H1 (cell line): ENCODE results near the gene FAM53B. TPM values are rescaled to one million over a fixed set of nuclear protein-coding genes. Genes with fewer than 3 reads are reported as not detected.

ENCODE experiments used
- CTCF ChIA-PET: fragments of 300-600 bp; sonication (Branson Sonifier 250); formaldehyde crosslinking; loops from one replicate; lab custom pipeline; 2021; ENCODE audit not compliant: partially characterized antibody; lab: Charles Lee
- POLR2A ChIA-PET: fragments of 300-600 bp; sonication (Branson Sonifier 250); formaldehyde crosslinking; loops from one replicate; lab custom pipeline; 2021; ENCODE audit warnings: inconsistent platforms; ENCODE audit not compliant: partially characterized antibody; lab: Charles Lee
- DNase-seq, 2 experiments: peaks; one replicate each; pipeline versions ENCODE4 v3.0.0 to v3.0.0-alpha.2; 2010 to 2022; ENCODE audit warnings: low spot score in 2 of 2, low read depth in 1 of 2, mixed read lengths in 1 of 2
- FAIRE-seq: peaks from 2 replicates; lab custom pipeline; 2011; peaks lifted over from hg19 to GRCh38; lab: Jason Lieb, UNC
- H2AFZ ChIP-seq: 2 replicates; pipeline ENCODE4 v1.8.1; 2012; ENCODE audit warnings: low read length, inconsistent platforms
- H2AK5ac ChIP-seq: 2 replicates; pipeline ENCODE4 v1.6.1; 2013; ENCODE audit warnings: low read depth, low read length
- H2BK120ac ChIP-seq: replicated peaks from 2 replicates; pipeline ENCODE3; 2013; ENCODE audit warnings: low read depth, low read length, inconsistent platforms
- H2BK12ac ChIP-seq: 2 replicates; pipeline ENCODE4 v1.6.1; 2013; ENCODE audit warnings: low read depth, low read length
- H2BK15ac ChIP-seq: 2 replicates; pipeline ENCODE4 v1.6.1; 2013; ENCODE audit warnings: low read length
- H2BK20ac ChIP-seq: 2 replicates; pipeline ENCODE4 v1.6.1; 2013; ENCODE audit warnings: low read length
- H2BK5ac ChIP-seq: 2 replicates; pipeline ENCODE4 v1.6.1; 2013; ENCODE audit warnings: low read depth, low read length
- H3K14ac ChIP-seq: 2 replicates; pipeline ENCODE4 v1.6.1; 2013; ENCODE audit warnings: inconsistent platforms; ENCODE audit not compliant: insufficient read length
- H3K18ac ChIP-seq: 2 replicates; pipeline ENCODE4 v1.6.1; 2013; ENCODE audit warnings: low read length; ENCODE audit errors: extremely low read depth
- H3K23ac ChIP-seq: 2 replicates; pipeline ENCODE4 v1.6.1; 2013; ENCODE audit warnings: inconsistent platforms; ENCODE audit not compliant: insufficient read length
- H3K23me2 ChIP-seq: 2 replicates; pipeline ENCODE4 v1.6.1; 2013; ENCODE audit warnings: low read depth, low read length
- H3K27ac ChIP-seq: 2 replicates; pipeline ENCODE4 v1.6.1; 2011; ENCODE audit warnings: low read depth, low read length, inconsistent platforms
- H3K27me3 ChIP-seq, 4 experiments: replicated peaks in 1 of 4; 1 replicate in 1 of 4; 2 replicates in 3 of 4; pipeline versions ENCODE4 v1.6.1 to v1.8.1; 2011 to 2013; ENCODE audit warnings: low read length in 3 of 4, mild to moderate bottlenecking in 3 of 4, inconsistent platforms in 2 of 4, mixed read lengths in 2 of 4, moderate library complexity in 1 of 4; ENCODE audit not compliant: control insufficient read depth in 3 of 4, insufficient read depth in 3 of 4; ENCODE audit errors: extremely low read depth in 1 of 4
- H3K36me3 ChIP-seq, 4 experiments: 2 replicates each; pipeline versions ENCODE4 v1.6.1 to v1.8.1; 2011 to 2013; ENCODE audit warnings: mild to moderate bottlenecking in 4 of 4, low read length in 3 of 4, moderate library complexity in 2 of 4, control low read depth in 1 of 4, inconsistent platforms in 1 of 4; ENCODE audit not compliant: insufficient read depth in 4 of 4, control insufficient read depth in 2 of 4
- H3K4ac ChIP-seq: replicated peaks from 2 replicates; pipeline ENCODE3; 2013; ENCODE audit warnings: low read length, low read depth, mixed read lengths, inconsistent platforms; ENCODE audit not compliant: insufficient read length
- H3K4me1 ChIP-seq, 4 experiments: replicated peaks in 1 of 4; 1 replicate in 1 of 4; 2 replicates in 3 of 4; pipeline versions ENCODE4 v1.6.1 to v1.8.1; 2011 to 2013; ENCODE audit warnings: low read length in 3 of 4, inconsistent platforms in 2 of 4, mixed read lengths in 1 of 4; ENCODE audit not compliant: insufficient read depth in 4 of 4, control insufficient read depth in 3 of 4
- H3K4me2 ChIP-seq, 2 experiments: 2 replicates each; pipeline versions ENCODE4 v1.6.1 to v1.8.1; 2011 to 2013; ENCODE audit warnings: low read depth in 2 of 2, low read length in 2 of 2, control low read depth in 1 of 2, inconsistent platforms in 1 of 2, mild to moderate bottlenecking in 1 of 2; ENCODE audit not compliant: insufficient read depth in 1 of 2
- H3K4me3 ChIP-seq, 4 experiments: fragments of 200-600, 300-600 bp in 1 of 4; sonication (generic), shearing (Covaris generic), sonication (Bioruptor Twin) in 1 of 4; 2 replicates each; pipeline versions ENCODE4 v1.5.1 to v1.8.1; 2011 to 2016; ENCODE audit warnings: low read length in 4 of 4, low read depth in 3 of 4, control low read depth in 2 of 4, inconsistent platforms in 2 of 4, mild to moderate bottlenecking in 2 of 4, mixed read lengths in 1 of 4, moderate library complexity in 1 of 4; ENCODE audit not compliant: insufficient read depth in 2 of 4; ENCODE audit errors: extremely low read depth in 1 of 4
- H3K56ac ChIP-seq: replicated peaks from 2 replicates; pipeline ENCODE3; 2013; ENCODE audit warnings: low read depth, mild to moderate bottlenecking, mixed read lengths, low read length, inconsistent platforms; ENCODE audit not compliant: insufficient read length
- H3K79me1 ChIP-seq: 2 replicates; pipeline ENCODE4 v1.6.1; 2013; ENCODE audit warnings: low read depth, low read length, control low read depth
- H3K79me2 ChIP-seq, 2 experiments: 2 replicates each; pipeline versions ENCODE4 v1.6.1 to v1.8.1; 2012 to 2013; ENCODE audit warnings: low read length in 2 of 2, mild to moderate bottlenecking in 2 of 2, inconsistent platforms in 1 of 2; ENCODE audit not compliant: insufficient read depth in 2 of 2, control insufficient read depth in 1 of 2
- H3K9ac ChIP-seq, 4 experiments: replicated peaks in 1 of 4; 1 replicate in 1 of 4; 2 replicates in 3 of 4; pipeline versions ENCODE4 v1.6.1 to v1.8.1; 2011 to 2013; ENCODE audit warnings: low read depth in 3 of 4, low read length in 3 of 4, control low read depth in 2 of 4, mild to moderate bottlenecking in 2 of 4, moderate library complexity in 2 of 4, inconsistent platforms in 1 of 4; ENCODE audit errors: extremely low read depth in 1 of 4
- H3K9me3 ChIP-seq, 2 experiments: 2 replicates each; pipeline versions ENCODE4 v1.6.1 to v1.8.1; 2012 to 2013; ENCODE audit warnings: mild to moderate bottlenecking in 2 of 2, moderate library complexity in 2 of 2, control low read depth in 1 of 2, inconsistent platforms in 1 of 2, low read depth in 1 of 2, low read length in 1 of 2, mixed read lengths in 1 of 2; ENCODE audit not compliant: insufficient read depth in 2 of 2
- H4K20me1 ChIP-seq, 2 experiments: replicated peaks in 1 of 2; 2 replicates each; pipeline versions ENCODE3 to v1.8.1; 2011 to 2013; ENCODE audit warnings: inconsistent platforms in 2 of 2, low read length in 2 of 2, mild to moderate bottlenecking in 1 of 2; ENCODE audit not compliant: insufficient read depth in 2 of 2, control insufficient read depth in 1 of 2
- H4K5ac ChIP-seq: 2 replicates; pipeline ENCODE4 v1.6.1; 2013; ENCODE audit warnings: low read length, low read depth, mixed read lengths, inconsistent platforms; ENCODE audit not compliant: insufficient read length
- H4K8ac ChIP-seq: 2 replicates; pipeline ENCODE4 v1.8.0; 2013; ENCODE audit warnings: mild to moderate bottlenecking, moderate library complexity, low read length, inconsistent platforms; ENCODE audit not compliant: insufficient read depth; ENCODE audit errors: extremely low read depth
- H4K91ac ChIP-seq: replicated peaks from 2 replicates; pipeline ENCODE3; 2013; ENCODE audit warnings: low read length, mixed read lengths, inconsistent platforms; ENCODE audit not compliant: insufficient read length
- CBX5 ChIP-seq: fragments of 300-800, 300-1000 bp; sonication (generic); IDR thresholded peaks from 2 replicates; pipeline ENCODE4 v1.7.1; 2016; ENCODE audit warnings: antibody characterized with exemption, low read length, low read depth
- CHD1 ChIP-seq: IDR thresholded peaks from 2 replicates; pipeline ENCODE4 v1.6.1; 2012; ENCODE audit warnings: low read depth, low read length, improper control_type of control experiment
- CTBP2 ChIP-seq: IDR thresholded peaks from 2 replicates; pipeline ENCODE4 v1.7.0; 2011; ENCODE audit warnings: borderline replicate concordance, mild to moderate bottlenecking, moderate library complexity, mixed read lengths, low read length; ENCODE audit not compliant: insufficient read depth, insufficient read length
- EGR1 ChIP-seq: IDR thresholded peaks from 2 replicates; pipeline ENCODE4 v1.6.1; 2011; ENCODE audit warnings: low read depth, low read length, borderline replicate concordance
- RAD21 ChIP-seq, 2 experiments: IDR thresholded peaks in 1 of 2; conservative IDR thresholded peaks in 1 of 2; 2 replicates each; pipeline ENCODE4 v1.6.1; 2011; ENCODE audit warnings: low read depth in 2 of 2, low read length in 2 of 2, improper control_type of control experiment in 1 of 2, inconsistent platforms in 1 of 2, mild to moderate bottlenecking in 1 of 2, moderate library complexity in 1 of 2
- SAP30 ChIP-seq: fragments of 300-600 bp; sonication (generic); IDR thresholded peaks from 2 replicates; pipeline ENCODE4 v1.7.1; 2012; ENCODE audit warnings: low read length, moderate library complexity, mild to moderate bottlenecking, inconsistent platforms; ENCODE audit not compliant: insufficient read depth, insufficient replicate concordance
- SP4 ChIP-seq: IDR thresholded peaks from 2 replicates; pipeline ENCODE4 v1.6.1; 2012; ENCODE audit warnings: low read length, inconsistent platforms
- WGBS, 2 experiments: shearing (Covaris generic) in 1 of 2; methylation state at CpG; one replicate each; pipeline versions ENCODE4 v1.1.6 to v1.1.7; 2013 to 2015; ENCODE audit warnings: low lambda C conversion rate in 2 of 2, mixed read lengths in 2 of 2, inconsistent platforms in 1 of 2, low coverage in 1 of 2, missing lambda C conversion rate in 1 of 2; ENCODE audit not compliant: insufficient replicate concordance in 2 of 2, insufficient coverage in 1 of 2, insufficient read length in 1 of 2; ENCODE audit errors: extremely low coverage in 1 of 2, missing lambda C conversion rate in 1 of 2; 5-methylcytosine and 5-hydroxymethylcytosine counted together
- polyA plus RNA-seq, 7 experiments: library from polyadenylated mRNA; depleted of rRNA in 3 of 7; stranded (reverse) in 5 of 7; unstranded in 2 of 7; fragments of >200 nt in 5 of 7; fragments of 200-250 nt in 2 of 7; gene quantifications; 1 replicate in 5 of 7; 2 replicates in 1 of 7; 4 replicates in 1 of 7; pipeline versions ENCODE4 v1.2.1 to v1.2.3, GENCODE V29; 2011 to 2013; ENCODE audit warnings: missing spikeins in 2 of 7, mixed read lengths in 2 of 7
- total RNA-seq: library from RNA; stranded (reverse); fragmentation: NEBNext Ultra II Directional; extraction: Animal tissue kit (Norgen Biotek cat#: 25700); gene quantifications from 2 replicates; pipeline ENCODE4 v1.2.1, GENCODE V29; 2021

Gene FAM53B
- total and polyA plus RNA-seq, 2 of the 8 experiments (the other 6 are each of a cell fraction or from before 2014, with no cell fraction given): 5.3 to 14.4 TPM

DNA sequence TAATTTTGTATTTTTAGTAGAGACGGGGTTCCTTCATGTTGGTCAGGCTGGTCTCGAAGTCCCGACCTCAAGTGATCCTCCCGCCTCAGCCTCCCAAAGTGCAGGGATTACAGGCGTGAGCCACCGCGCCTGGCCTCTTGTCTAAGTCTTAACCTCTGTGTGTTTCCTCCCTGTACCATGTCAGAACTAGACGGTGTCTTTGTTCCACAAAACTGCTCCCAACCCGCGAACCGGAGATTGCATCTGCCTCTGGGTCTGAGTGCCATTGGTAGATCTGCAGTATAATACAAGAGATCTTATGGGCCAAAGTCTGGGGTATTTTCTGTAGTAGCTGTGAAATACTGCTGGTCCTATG lies 48.8 kb upstream of the FAM53B start:
- no peak overlapping the region for H3K18ac ChIP-seq
- H2BK12ac ChIP-seq: peak overlapping the region; percentile 39; the same call in 1 of the 2 replicates
- peaks cover 0 to 15% (median 8%) of the 10 kb centered on the region in 4 experiments; a peak in 5 of 8 replicates for H3K36me3 ChIP-seq
- H3K27me3 ChIP-seq: no peaks in the 10 kb centered on the region; a peak in 1 of 7 replicates
- no peak overlapping the region for H3K56ac ChIP-seq
- TF ChIP-seq CBX5: no peak
- TF ChIP-seq RAD21 (IDR thresholded peaks at IDR 0.05 in 1 of 2, conservative IDR thresholded peaks at IDR 0.05 in 1 of 2; ENCODE audit: low read depth in 2 of 2, low read length in 2 of 2): no peak
- TF ChIP-seq SP4: no peak
- no peak for TF ChIP-seq CTBP2
- no peak for TF ChIP-seq EGR1
- TF ChIP-seq SAP30: no peak
- TF ChIP-seq CHD1: no peak
- no peak overlapping the region for H3K4ac ChIP-seq
- no peak overlapping the region for H4K5ac ChIP-seq
- H3K79me1 ChIP-seq: no peaks in the 10 kb centered on the region; the same call in 1 of the 2 replicates
- DNase-seq (no peak), FAIRE-seq (no peak)
- no peak overlapping the region for H3K9ac ChIP-seq
- no peak overlapping the region for H3K23ac ChIP-seq
- POLR2A ChIA-PET: interaction anchor here (2.7 to 3.4 kb wide), 2 partner anchors 8 to 14 kb away, joined by 8 to 31 read pairs; partner anchors contain the start of gene ABRAXAS2
- H4K8ac ChIP-seq: no peak overlapping the region
- H3K4me3 ChIP-seq: peak overlapping the region in 1 of 4 experiments; percentile 86; a peak in 1 of 8 replicates
- H2AK5ac ChIP-seq: no peak overlapping the region
- no peak overlapping the region for H2BK20ac ChIP-seq
- H3K14ac ChIP-seq: no peak overlapping the region
- CTCF ChIA-PET: no interaction called here
- H2AFZ ChIP-seq: no peak overlapping the region
- no peak overlapping the region for H4K91ac ChIP-seq
- no peak overlapping the region for H2BK15ac ChIP-seq
- no peaks in the 10 kb centered on the region for H3K9me3 ChIP-seq
- H2BK5ac ChIP-seq: no peak overlapping the region
- no peaks in the 10 kb centered on the region; a peak in 1 of 7 replicates for H3K4me1 ChIP-seq
- H2BK120ac ChIP-seq: no peak overlapping the region
- H3K79me2 ChIP-seq: peaks cover 3 to 15% of the 10 kb centered on the region in 2 experiments; a peak in 3 of 4 replicates
- peak overlapping the region in 1 of 2 experiments; percentile 95; a peak in 1 of 4 replicates for H3K4me2 ChIP-seq
- peaks cover 0 to 1% of the 10 kb centered on the region in 2 experiments for H4K20me1 ChIP-seq
- H3K23me2 ChIP-seq: peaks cover 9% of the 10 kb centered on the region
- no peak overlapping the region for H3K27ac ChIP-seq
- WGBS, 2 experiments: 96% methylated on average over 11 of the region's 11 CpGs; no CpG with 5 or more reads in 1 of the 2 experiments
